IPS-NIHi7 (cell line): Measurements from ENCODE around the gene ZC3H6.

Source experiments
- DNase-seq: peaks from one replicate; pipeline ENCODE4 v3.0.0; 2012; ENCODE audit warnings: mixed read lengths; ENCODE audit errors: extremely low spot score

The ZC3H6 gene

GRCh38 chr2:112275311-112275886, at the start of gene ZC3H6:
Gene ZC3H6, plus strand, starts transcription at chr2:112275597. Its CDS starts 398 bp downstream, at chr2:112275995.
- DNase-seq: peak; percentile 93

- no peak for DNase-seq
Observed at GRCh38 chr2:112229348-112229747, 46.0 kb upstream of the ZC3H6 start.

GRCh38 chr2:112230371-112230770, 45.0 kb upstream of the ZC3H6 start:
- no peak for DNase-seq

GRCh38 chr2:112239862-112240261, 35.5 kb upstream of the ZC3H6 start:
- DNase-seq: no peak

- no peak for DNase-seq
Observed at GRCh38 chr2:112242384-112242783, 33.0 kb upstream of the ZC3H6 start.

- DNase-seq: no peak
Observed at GRCh38 chr2:112243233-112243632, 32.2 kb upstream of the ZC3H6 start.

- no peak for DNase-seq
Observed at GRCh38 chr2:112244854-112245253, 30.5 kb upstream of the ZC3H6 start.

GRCh38 chr2:112251271-112251670, 24.1 kb upstream of the ZC3H6 start:
- no peak for DNase-seq

- DNase-seq: no peak
Observed at GRCh38 chr2:112253261-112253815, 22.1 kb upstream of the ZC3H6 start.

- DNase-seq: peak; percentile 100
Observed at GRCh38 chr2:112254466-112255240, 20.7 kb upstream of the ZC3H6 start, which contains the start of gene ZC3H8. Gene ZC3H8, minus strand, starts transcription at chr2:112255042. Its CDS starts 61 bp downstream, at chr2:112254981.

- DNase-seq: no peak
Observed at GRCh38 chr2:112255875-112256274, 19.5 kb upstream of the ZC3H6 start.

- no peak for DNase-seq
Observed at GRCh38 chr2:112256654-112257053, 18.7 kb upstream of the ZC3H6 start.

GRCh38 chr2:112257575-112257974, 17.8 kb upstream of the ZC3H6 start:
- no peak for DNase-seq

- DNase-seq: peak; percentile 75
Observed at GRCh38 chr2:112259509-112260294, 15.7 kb upstream of the ZC3H6 start.

GRCh38 chr2:112260295-112260625, 15.1 kb upstream of the ZC3H6 start:
- DNase-seq: no peak

- no peak for DNase-seq
Observed at GRCh38 chr2:112262876-112263275, 12.5 kb upstream of the ZC3H6 start.

GRCh38 chr2:112268547-112268946, 6.8 kb upstream of the ZC3H6 start:
- no peak for DNase-seq

GRCh38 chr2:112272669-112273068, 2.7 kb upstream of the ZC3H6 start:
- DNase-seq: no peak

GRCh38 chr2:112273349-112273748, 2.0 kb upstream of the ZC3H6 start:
- DNase-seq: no peak

GRCh38 chr2:112275887-112276773, 733 bp downstream of the ZC3H6 start:
- peak; percentile 91 for DNase-seq

- DNase-seq: no peak
Observed at GRCh38 chr2:112276954-112277353, 1.6 kb downstream of the ZC3H6 start.
